GM12875 (cell line): Measurements from ENCODE around the gene DCTN2.

Experiments
- H3K4me3 ChIP-seq: one replicate; pipeline ENCODE4 v1.5.1; 2011; ENCODE audit warnings: low read depth, low read length, control low read depth
- CTCF ChIP-seq: IDR thresholded peaks from 2 replicates; pipeline ENCODE4 v1.5.1; 2011; ENCODE audit warnings: low read depth, mild to moderate bottlenecking, control low read depth, inconsistent platforms, low read length, moderate library complexity, borderline replicate concordance; ENCODE audit not compliant: insufficient read depth

The DCTN2 gene

GRCh38 chr12:57531836-57532235 is 15.2 kb downstream of the DCTN2 start:
- no peak for TF ChIP-seq CTCF
- no peak overlapping the region for H3K4me3 ChIP-seq

- H3K4me3 ChIP-seq: no peak overlapping the region
- no peak for TF ChIP-seq CTCF
Measured at GRCh38 chr12:57530396-57531142, 16.4 kb downstream of the DCTN2 start.

- no peak for TF ChIP-seq CTCF
- no peak overlapping the region for H3K4me3 ChIP-seq
Measured at GRCh38 chr12:57529831-57530230, 17.2 kb downstream of the DCTN2 start.

- TF ChIP-seq CTCF: no peak
- H3K4me3 ChIP-seq: no peak overlapping the region
Measured at GRCh38 chr12:57528831-57529555, 18.0 kb downstream of the DCTN2 start.

- no peak overlapping the region for H3K4me3 ChIP-seq
- TF ChIP-seq CTCF: no peak
Measured at GRCh38 chr12:57528176-57528575, 18.8 kb downstream of the DCTN2 start.

GRCh38 chr12:57527184-57527583 is 19.8 kb downstream of the DCTN2 start:
- H3K4me3 ChIP-seq: no peak overlapping the region
- no peak for TF ChIP-seq CTCF
